ENCODE measurements around the gene S1PR5.

DNA sequence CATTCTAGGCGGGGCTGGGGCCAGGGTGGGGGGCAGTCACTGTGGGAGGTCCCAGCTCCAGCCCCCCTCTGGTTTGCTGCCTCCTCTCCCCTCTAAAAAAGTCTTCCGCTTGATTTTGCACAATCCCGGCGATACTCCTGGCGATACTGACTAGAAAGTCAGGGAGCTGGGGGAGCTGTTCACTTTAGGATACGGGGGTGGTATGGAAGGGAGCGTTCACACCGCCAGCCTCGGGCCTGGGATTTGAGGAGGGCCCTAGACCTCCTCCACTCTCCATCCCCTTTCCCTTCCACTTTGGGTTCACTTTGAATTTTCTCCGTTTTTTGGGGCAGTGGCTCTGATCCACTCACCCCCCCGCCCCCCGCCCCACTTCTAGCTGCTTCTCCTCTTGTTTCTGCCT is 49.1 kb downstream of the S1PR5 start:
- TF ChIP-seq HNF4A (conservative IDR thresholded peaks at IDR 0.05) (no peak), GABPA (IDR thresholded peaks at IDR 0.05 in 1 of 2, conservative IDR thresholded peaks at IDR 0.05 in 1 of 2) (no peak)
- TF ChIP-seq, protein P1, sequence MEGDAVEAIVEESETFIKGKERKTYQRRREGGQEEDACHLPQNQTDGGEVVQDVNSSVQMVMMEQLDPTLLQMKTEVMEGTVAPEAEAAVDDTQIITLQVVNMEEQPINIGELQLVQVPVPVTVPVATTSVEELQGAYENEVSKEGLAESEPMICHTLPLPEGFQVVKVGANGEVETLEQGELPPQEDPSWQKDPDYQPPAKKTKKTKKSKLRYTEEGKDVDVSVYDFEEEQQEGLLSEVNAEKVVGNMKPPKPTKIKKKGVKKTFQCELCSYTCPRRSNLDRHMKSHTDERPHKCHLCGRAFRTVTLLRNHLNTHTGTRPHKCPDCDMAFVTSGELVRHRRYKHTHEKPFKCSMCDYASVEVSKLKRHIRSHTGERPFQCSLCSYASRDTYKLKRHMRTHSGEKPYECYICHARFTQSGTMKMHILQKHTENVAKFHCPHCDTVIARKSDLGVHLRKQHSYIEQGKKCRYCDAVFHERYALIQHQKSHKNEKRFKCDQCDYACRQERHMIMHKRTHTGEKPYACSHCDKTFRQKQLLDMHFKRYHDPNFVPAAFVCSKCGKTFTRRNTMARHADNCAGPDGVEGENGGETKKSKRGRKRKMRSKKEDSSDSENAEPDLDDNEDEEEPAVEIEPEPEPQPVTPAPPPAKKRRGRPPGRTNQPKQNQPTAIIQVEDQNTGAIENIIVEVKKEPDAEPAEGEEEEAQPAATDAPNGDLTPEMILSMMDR (IDR thresholded peaks at IDR 0.05; ENCODE audit: low read depth, low read length, missing input control): no peak
- TF ChIP-seq, protein P2, sequence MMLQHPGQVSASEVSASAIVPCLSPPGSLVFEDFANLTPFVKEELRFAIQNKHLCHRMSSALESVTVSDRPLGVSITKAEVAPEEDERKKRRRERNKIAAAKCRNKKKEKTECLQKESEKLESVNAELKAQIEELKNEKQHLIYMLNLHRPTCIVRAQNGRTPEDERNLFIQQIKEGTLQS (IDR thresholded peaks at IDR 0.05): no peak

Data from liver (tissue), 3 donors.